Measurements from ENCODE around the gene MYRF.

Gene MYRF

GRCh38 chr11:61728940-61729219, 23.6 kb upstream of the MYRF start:
- H3K4me3 Mint-ChIP-seq, result no peak overlapping the region
- peaks cover 9% of the 10 kb centered on the region for H3K36me3 Mint-ChIP-seq (ENCODE audit: low read depth)
- TF ChIP-seq CTCF (IDR thresholded peaks at IDR 0.05; ENCODE audit: unreplicated experiment in 3 of 3), result no peak
- H3K27me3 Mint-ChIP-seq (ENCODE audit: low read depth), result no peaks in the 10 kb centered on the region
- peaks cover 16% of the 10 kb centered on the region for H3K4me1 Mint-ChIP-seq
- H3K27ac Mint-ChIP-seq, result no peak overlapping the region
- no peaks in the 10 kb centered on the region for H3K9me3 Mint-ChIP-seq

- peaks cover 9% of the 10 kb centered on the region for H3K36me3 Mint-ChIP-seq (ENCODE audit: low read depth)
- H3K27me3 Mint-ChIP-seq (ENCODE audit: low read depth), result no peaks in the 10 kb centered on the region
- H3K9me3 Mint-ChIP-seq, result no peaks in the 10 kb centered on the region
- peaks cover 16% of the 10 kb centered on the region for H3K4me1 Mint-ChIP-seq
- H3K27ac Mint-ChIP-seq, result no peak overlapping the region
- TF ChIP-seq CTCF (IDR thresholded peaks at IDR 0.05; ENCODE audit: unreplicated experiment in 3 of 3), result no peak
- no peak overlapping the region for H3K4me3 Mint-ChIP-seq
Observed at GRCh38 chr11:61730240-61730994, 22.0 kb upstream of the MYRF start.

GRCh38 chr11:61731211-61731951, 21.1 kb upstream of the MYRF start:
- H3K4me3 Mint-ChIP-seq, result no peak overlapping the region
- peaks cover 13% of the 10 kb centered on the region for H3K36me3 Mint-ChIP-seq (ENCODE audit: low read depth)
- H3K27ac Mint-ChIP-seq, result no peak overlapping the region
- peaks cover 12% of the 10 kb centered on the region for H3K4me1 Mint-ChIP-seq
- no peak for TF ChIP-seq CTCF (IDR thresholded peaks at IDR 0.05; ENCODE audit: unreplicated experiment in 3 of 3)
- H3K27me3 Mint-ChIP-seq (ENCODE audit: low read depth), result no peaks in the 10 kb centered on the region
- no peaks in the 10 kb centered on the region for H3K9me3 Mint-ChIP-seq

- no peak for TF ChIP-seq CTCF (IDR thresholded peaks at IDR 0.05; ENCODE audit: unreplicated experiment in 3 of 3)
- peaks cover 16% of the 10 kb centered on the region for H3K36me3 Mint-ChIP-seq (ENCODE audit: low read depth)
- H3K9me3 Mint-ChIP-seq, result no peaks in the 10 kb centered on the region
- H3K27me3 Mint-ChIP-seq (ENCODE audit: low read depth), result no peaks in the 10 kb centered on the region
- H3K4me3 Mint-ChIP-seq, result no peak overlapping the region
- H3K4me1 Mint-ChIP-seq, result peaks cover 12% of the 10 kb centered on the region
- H3K27ac Mint-ChIP-seq, result no peak overlapping the region
Observed at GRCh38 chr11:61731952-61732675, 20.3 kb upstream of the MYRF start.

- H3K36me3 Mint-ChIP-seq (ENCODE audit: low read depth), result peaks cover 16% of the 10 kb centered on the region
- H3K4me1 Mint-ChIP-seq, result peaks cover 12% of the 10 kb centered on the region
- no peak for TF ChIP-seq CTCF (IDR thresholded peaks at IDR 0.05; ENCODE audit: unreplicated experiment in 3 of 3)
- no peaks in the 10 kb centered on the region for H3K9me3 Mint-ChIP-seq
- no peak overlapping the region for H3K4me3 Mint-ChIP-seq
- no peaks in the 10 kb centered on the region for H3K27me3 Mint-ChIP-seq (ENCODE audit: low read depth)
- peak overlapping the region in 1 of 3 experiments; percentile 59 for H3K27ac Mint-ChIP-seq
Observed at GRCh38 chr11:61732705-61733104, 19.7 kb upstream of the MYRF start.

Data from nephron (organoid).